H9 (cell line): ENCODE data around the gene TTC7B. TPM values are rescaled to one million over a fixed set of nuclear protein-coding genes. Genes with fewer than 3 reads are reported as not detected.

Experiments
- DNase-seq: peaks from one replicate; pipeline ENCODE4 v3.0.0-alpha.2; 2017
- H2AFZ ChIP-seq: one replicate; pipeline ENCODE4 v1.6.1; 2013; ENCODE audit warnings: mild to moderate bottlenecking, low read length, control low read depth, moderate library complexity
- H2AK5ac ChIP-seq: 2 replicates; pipeline ENCODE4 v1.6.1; 2013; ENCODE audit warnings: low read length, control low read depth, mixed read lengths; ENCODE audit not compliant: insufficient read length
- H2BK120ac ChIP-seq: one replicate; pipeline ENCODE4 v1.6.1; 2013; ENCODE audit warnings: low read depth, mild to moderate bottlenecking, low read length, control low read depth, inconsistent platforms; ENCODE audit not compliant: poor library complexity, severe bottlenecking
- H2BK12ac ChIP-seq: 2 replicates; pipeline ENCODE4 v1.6.1; 2013; ENCODE audit warnings: low read length, control low read depth, mixed read lengths, low read depth; ENCODE audit not compliant: insufficient read length
- H2BK15ac ChIP-seq: 2 replicates; pipeline ENCODE4 v1.6.1; 2013; ENCODE audit warnings: low read depth, low read length, control low read depth
- H2BK20ac ChIP-seq: one replicate; pipeline ENCODE4 v1.6.1; 2013; ENCODE audit warnings: low read depth, mild to moderate bottlenecking, low read length, control low read depth, inconsistent platforms; ENCODE audit not compliant: poor library complexity, severe bottlenecking
- H2BK5ac ChIP-seq: 2 replicates; pipeline ENCODE4 v1.6.1; 2013; ENCODE audit warnings: low read length, control low read depth, mixed read lengths; ENCODE audit not compliant: insufficient read length
- H3K14ac ChIP-seq: 2 replicates; pipeline ENCODE4 v1.6.1; 2013; ENCODE audit warnings: low read length, control low read depth; ENCODE audit not compliant: insufficient read depth
- H3K18ac ChIP-seq: 2 replicates; pipeline ENCODE4 v1.6.1; 2013; ENCODE audit warnings: low read depth, mild to moderate bottlenecking, mixed read lengths, low read length, control low read depth; ENCODE audit not compliant: insufficient read length
- H3K23ac ChIP-seq: 2 replicates; pipeline ENCODE4 v1.6.1; 2013; ENCODE audit warnings: low read length, control low read depth, mixed read lengths, low read depth; ENCODE audit not compliant: insufficient read length
- H3K23me2 ChIP-seq: 2 replicates; pipeline ENCODE4 v1.6.1; 2013; ENCODE audit warnings: low read depth, mild to moderate bottlenecking, mixed read lengths, low read length, control low read depth; ENCODE audit not compliant: insufficient read length, poor library complexity, severe bottlenecking
- H3K27ac ChIP-seq: 2 replicates; pipeline ENCODE4 v1.5.1; 2013; ENCODE audit warnings: low read length, control low read depth, mixed read lengths, low read depth; ENCODE audit not compliant: insufficient read length
- H3K27me3 ChIP-seq: 2 replicates; pipeline ENCODE4 v1.6.1; 2013; ENCODE audit warnings: low read length, control low read depth, inconsistent platforms; ENCODE audit not compliant: insufficient read depth
- H3K4ac ChIP-seq: 2 replicates; pipeline ENCODE4 v1.6.1; 2013; ENCODE audit warnings: low read depth, mild to moderate bottlenecking, control low read depth, inconsistent platforms, low read length, moderate library complexity
- H3K4me1 ChIP-seq: 2 replicates; pipeline ENCODE4 v1.6.1; 2013; ENCODE audit warnings: low read length, control low read depth, inconsistent platforms; ENCODE audit not compliant: insufficient read depth
- H3K4me2 ChIP-seq: 2 replicates; pipeline ENCODE4 v1.6.1; 2013; ENCODE audit warnings: low read length, control low read depth, mixed read lengths; ENCODE audit not compliant: insufficient read length, insufficient read depth
- H3K56ac ChIP-seq: 2 replicates; pipeline ENCODE4 v1.6.1; 2013; ENCODE audit warnings: low read depth, mild to moderate bottlenecking, mixed read lengths, low read length, control low read depth; ENCODE audit not compliant: insufficient read length
- H3K79me1 ChIP-seq: 2 replicates; pipeline ENCODE4 v1.6.1; 2013; ENCODE audit warnings: low read depth, mild to moderate bottlenecking, moderate library complexity, low read length, control low read depth, inconsistent platforms; ENCODE audit not compliant: insufficient read depth, poor library complexity, severe bottlenecking
- H3K79me2 ChIP-seq: 2 replicates; pipeline ENCODE4 v1.6.1; 2013; ENCODE audit warnings: low read length, control low read depth, inconsistent platforms; ENCODE audit not compliant: insufficient read depth
- H3K9ac ChIP-seq: 2 replicates; pipeline ENCODE4 v1.6.1; 2013; ENCODE audit warnings: low read length, control low read depth, mixed read lengths; ENCODE audit not compliant: insufficient read length; ENCODE audit errors: extremely low read depth
- H3K9me3 ChIP-seq: one replicate; pipeline ENCODE4 v1.6.1; 2013; ENCODE audit warnings: low read depth, low read length, inconsistent platforms; ENCODE audit not compliant: control insufficient read depth
- H3T11ph ChIP-seq: one replicate; pipeline ENCODE4 v1.6.1; 2013; ENCODE audit warnings: mild to moderate bottlenecking, low read length, control low read depth, inconsistent platforms
- H4K20me1 ChIP-seq: one replicate; pipeline ENCODE4 v1.6.1; 2013; ENCODE audit not compliant: control insufficient read depth, insufficient read length, insufficient read depth
- H4K5ac ChIP-seq: 2 replicates; pipeline ENCODE4 v1.6.1; 2013; ENCODE audit warnings: low read depth, mild to moderate bottlenecking, mixed read lengths, low read length, control low read depth; ENCODE audit not compliant: insufficient read length
- H4K8ac ChIP-seq: replicated peaks from 2 replicates; pipeline ENCODE4 v1.6.1; 2013; ENCODE audit warnings: low read length, control low read depth, mixed read lengths, low read depth; ENCODE audit not compliant: insufficient read length
- H4K91ac ChIP-seq: 2 replicates; pipeline ENCODE4 v1.6.1; 2013; ENCODE audit warnings: low read depth, mild to moderate bottlenecking, moderate library complexity, mixed read lengths, low read length, control low read depth; ENCODE audit not compliant: insufficient read length
- H3K27ac Mint-ChIP-seq, 3 experiments: 2 replicates in 2 of 3; 3 replicates in 1 of 3; pipeline ENCODE4 v1.8.0; 2020 to 2021; ENCODE audit warnings: mixed read lengths in 3 of 3, mild to moderate bottlenecking in 1 of 3, moderate library complexity in 1 of 3
- H3K27me3 Mint-ChIP-seq: 2 replicates; pipeline ENCODE4 v1.8.0; 2021; ENCODE audit warnings: low read depth, mild to moderate bottlenecking, moderate library complexity, mixed read lengths
- H3K36me3 Mint-ChIP-seq, 3 experiments: 2 replicates in 2 of 3; 3 replicates in 1 of 3; pipeline ENCODE4 v1.8.0; 2020 to 2021; ENCODE audit warnings: low read depth in 3 of 3, mixed read lengths in 3 of 3; ENCODE audit not compliant: insufficient read depth in 1 of 3
- H3K4me1 Mint-ChIP-seq, 2 experiments: 2 replicates each; pipeline ENCODE4 v1.8.0; 2020; ENCODE audit warnings: mixed read lengths in 2 of 2
- H3K4me3 Mint-ChIP-seq, 2 experiments: 2 replicates in 1 of 2; 3 replicates in 1 of 2; pipeline ENCODE4 v1.8.0; 2020 to 2021; ENCODE audit warnings: mild to moderate bottlenecking in 2 of 2, mixed read lengths in 2 of 2, moderate library complexity in 1 of 2
- H3K9me3 Mint-ChIP-seq, 2 experiments: 2 replicates in 1 of 2; 3 replicates in 1 of 2; pipeline ENCODE4 v1.8.0; 2020; ENCODE audit warnings: mild to moderate bottlenecking in 2 of 2, mixed read lengths in 2 of 2, moderate library complexity in 1 of 2
- CTCF ChIP-seq: fragments of 200-600 bp; sonication (generic); conservative IDR thresholded peaks from 3 replicates; pipeline ENCODE4 v1.8.0; 2021; ENCODE audit warnings: antibody characterized with exemption, mild to moderate bottlenecking
- WGBS: extraction: QIAGEN DNeasy Blood & Tissue Kit; methylation state at CpG from one replicate; pipeline ENCODE4 v1.1.7; 2013; ENCODE audit warnings: missing lambda C conversion rate, low lambda C conversion rate, mixed read lengths; ENCODE audit not compliant: insufficient read length; ENCODE audit errors: extremely low coverage; 5-methylcytosine and 5-hydroxymethylcytosine counted together
- total RNA-seq: library from RNA; stranded (reverse); gene quantifications from 2 replicates; pipeline ENCODE4 v1.2.1, GENCODE V29; 2021

Gene TTC7B
- total RNA-seq, 1 experiment from 2014 or later, result 33.7 TPM

- Histone ChIP-seq H3K23me2 (no peaks in the 10 kb centered on the region), H2BK20ac (no peak overlapping the region), H3K79me1 (no peaks in the 10 kb centered on the region), H3K56ac (no peak overlapping the region), H3K79me2 (no peaks in the 10 kb centered on the region), H3K23ac (no peak overlapping the region), H3K27ac (no peak overlapping the region), H4K91ac (no peak overlapping the region), H3K9ac (no peak overlapping the region), H3T11ph (no peak overlapping the region), H2BK15ac (no peak overlapping the region), H3K14ac (no peak overlapping the region), H2BK120ac (no peak overlapping the region), H4K8ac (no peak overlapping the region), H3K18ac (no peak overlapping the region), H3K4me1 (peaks cover 8% of the 10 kb centered on the region; the same call in 1 of the 2 replicates), H3K4me2 (no peak overlapping the region), H4K5ac (no peak overlapping the region), H3K4ac (no peak overlapping the region), H2BK12ac (no peak overlapping the region), H2BK5ac (no peak overlapping the region), H3K27me3 (no peaks in the 10 kb centered on the region), H2AFZ (no peak overlapping the region), H4K20me1 (no peaks in the 10 kb centered on the region), H2AK5ac (no peak overlapping the region), H3K9me3 (no peaks in the 10 kb centered on the region)
- no CpG with 5 or more reads among the region's 13 CpGs for WGBS
- no peak for TF ChIP-seq CTCF
- Mint-ChIP-seq H3K9me3 (no peaks in the 10 kb centered on the region; a peak in 2 of 5 replicates), H3K4me1 (peaks cover 38 to 39% of the 10 kb centered on the region in 2 experiments), H3K4me3 (no peak overlapping the region), H3K36me3 (no peaks in the 10 kb centered on the region), H3K27ac (0 out of 7 replicates have a peak overlapping the region, but pooled peaks of 1 of the 3 experiments have one; percentile 55), H3K27me3 (peaks cover 3% of the 10 kb centered on the region; the same call in 1 of the 2 replicates)
- DNase-seq, result no peak
Observed at GRCh38 chr14:90505531-90505930, 310.7 kb downstream of the TTC7B start.
